ENCODE measurements around the gene ARHGAP18.

ARHGAP18 gene

GRCh38 chr6:129709769-129710449 lies at the start of gene ARHGAP18:
TSS of gene ARHGAP18 (minus strand) at chr6:129710177. CDS start at chr6:129710136, 41 bp downstream.
- DNase-seq: peak; percentile 63

GRCh38 chr6:129755787-129756186 lies 45.8 kb upstream of the ARHGAP18 start:
- no peak for DNase-seq

GRCh38 chr6:129754750-129755149 lies 44.8 kb upstream of the ARHGAP18 start:
- no peak for DNase-seq

- no peak for DNase-seq
These were observed 43.4 kb upstream of the ARHGAP18 start for GRCh38 chr6:129753422-129753821.

GRCh38 chr6:129751384-129751783 lies 41.4 kb upstream of the ARHGAP18 start:
- no peak for DNase-seq

- DNase-seq: no peak
These were observed 40.4 kb upstream of the ARHGAP18 start for GRCh38 chr6:129750360-129750759.

GRCh38 chr6:129749749-129750120 lies 39.8 kb upstream of the ARHGAP18 start:
- DNase-seq: no peak

GRCh38 chr6:129748901-129749748 lies 39.1 kb upstream of the ARHGAP18 start:
- DNase-seq: no peak

GRCh38 chr6:129748212-129748900 lies 38.4 kb upstream of the ARHGAP18 start:
- DNase-seq: peak; percentile 61

GRCh38 chr6:129747588-129748112 lies 37.7 kb upstream of the ARHGAP18 start:
- DNase-seq: no peak

GRCh38 chr6:129744880-129745237 lies 34.9 kb upstream of the ARHGAP18 start:
- no peak for DNase-seq

- no peak for DNase-seq
These were observed 34.4 kb upstream of the ARHGAP18 start for GRCh38 chr6:129744201-129744879.

GRCh38 chr6:129740013-129740412 lies 30.0 kb upstream of the ARHGAP18 start:
- DNase-seq: no peak

- DNase-seq: no peak
These were observed 26.1 kb upstream of the ARHGAP18 start for GRCh38 chr6:129736105-129736504.

- no peak for DNase-seq
These were observed 23.3 kb upstream of the ARHGAP18 start for GRCh38 chr6:129733290-129733689.

GRCh38 chr6:129732542-129732941 lies 22.6 kb upstream of the ARHGAP18 start:
- DNase-seq: no peak

GRCh38 chr6:129732034-129732433 lies 22.1 kb upstream of the ARHGAP18 start:
- DNase-seq: no peak

- no peak for DNase-seq
These were observed 21.5 kb upstream of the ARHGAP18 start for GRCh38 chr6:129731428-129731827.

GRCh38 chr6:129730477-129731165 lies 20.6 kb upstream of the ARHGAP18 start:
- no peak for DNase-seq

- no peak for DNase-seq
These were observed 16.7 kb upstream of the ARHGAP18 start for GRCh38 chr6:129726650-129727049.

GRCh38 chr6:129725341-129725740 lies 15.4 kb upstream of the ARHGAP18 start:
- no peak for DNase-seq

- DNase-seq: no peak
These were observed 9.7 kb upstream of the ARHGAP18 start for GRCh38 chr6:129719692-129720091.
